GOT3 (cell line): ENCODE results near the gene ACOT11.

ENCODE experiments used
- DNase-seq: peaks from one replicate; lab custom pipeline; 2025; ENCODE audit warnings: mixed read lengths; lab: John Stamatoyannopoulos, UW

The ACOT11 gene

GRCh38 chr1:54645806-54646676, 98.0 kb downstream of the ACOT11 start:
- no peak for DNase-seq

- DNase-seq, result no peak
Measured at GRCh38 chr1:54649130-54649898, 101.3 kb downstream of the ACOT11 start.

- DNase-seq, result no peak
Measured at GRCh38 chr1:54649921-54650320, 101.9 kb downstream of the ACOT11 start.

GRCh38 chr1:54650417-54650816, 102.4 kb downstream of the ACOT11 start:
- no peak for DNase-seq

- DNase-seq, result no peak
Measured at GRCh38 chr1:54651608-54652007, 103.6 kb downstream of the ACOT11 start.

- DNase-seq, result no peak
Measured at GRCh38 chr1:54652168-54652567, 104.1 kb downstream of the ACOT11 start.

- no peak for DNase-seq
Measured at GRCh38 chr1:54653036-54653435, 105.0 kb downstream of the ACOT11 start.

GRCh38 chr1:54658164-54658913, 110.3 kb downstream of the ACOT11 start:
- no peak for DNase-seq
